ENCODE measurements around the gene CRB3. TPM values are rescaled to one million over a fixed set of nuclear protein-coding genes. Genes with fewer than 3 reads are reported as not detected.

The CRB3 gene
- total RNA-seq, 2 experiments from 2014 or later = 7.9 to 9.4 TPM

- ChIA-PET CTCF (no interaction called here), POLR2A (no interaction called here)
- Histone ChIP-seq H3K27me3 (ENCODE audit: control insufficient read depth in 1 of 2, insufficient read depth in 2 of 2, low read length in 2 of 2) (no peaks in the 10 kb centered on the region), H3K9me3 (ENCODE audit: control insufficient read depth in 1 of 2, insufficient read depth in 1 of 2, low read length in 2 of 2) (no peaks in the 10 kb centered on the region), H3K4me3 (ENCODE audit: low read length) (no peak within 1 kb of the TSS), H3K4me1 (ENCODE audit: insufficient read depth, low read length) (peaks cover 5% of the 10 kb centered on the region), H3K27ac (ENCODE audit: low read depth in 1 of 2, low read length in 2 of 2) (no peak within 1 kb of the TSS), H3K36me3 (ENCODE audit: insufficient read depth, low read length) (no peaks in the 10 kb centered on the region)
- no peak within 1 kb of the TSS for H3K4me3 Mint-ChIP-seq
- no peak for TF ChIP-seq CTCF (IDR thresholded peaks at IDR 0.05)
- peaks cover 5% of the 10 kb centered on the region for H3K4me1 Mint-ChIP-seq (ENCODE audit: low read depth)
- no peak within 1 kb of the TSS for H3K27ac Mint-ChIP-seq
- H3K36me3 Mint-ChIP-seq (ENCODE audit: low read depth) = no peaks in the 10 kb centered on the region
- H3K27me3 Mint-ChIP-seq = no peaks in the 10 kb centered on the region
- no peak for ATAC-seq (ENCODE audit: poor library complexity)
- DNase-seq = no peak
- H3K9me3 Mint-ChIP-seq = no peaks in the 10 kb centered on the region
- intact Hi-C loops (cut with DNase I, micrococcal nuclease) = no loop called here
Measured at GRCh38 chr19:6433663-6434062, 30.4 kb upstream of the CRB3 start, which contains the start of gene SLC25A41. Gene SLC25A41 (minus strand): TSS chr19:6433763. CDS start chr19:6433693, 70 bp downstream.

- ATAC-seq (ENCODE audit: poor library complexity) (no peak), DNase-seq (no peak)
- no peaks in the 10 kb centered on the region for H3K27me3 Mint-ChIP-seq
- no peak overlapping the region for H3K27ac ChIP-seq (ENCODE audit: low read depth in 1 of 2, low read length in 2 of 2)
- H3K4me3 ChIP-seq (ENCODE audit: low read length) = no peak overlapping the region
- intact Hi-C loops (cut with DNase I, micrococcal nuclease) = no loop called here
- ChIA-PET POLR2A (no interaction called here), CTCF (no interaction called here)
- H3K36me3 Mint-ChIP-seq (ENCODE audit: low read depth) = no peaks in the 10 kb centered on the region
- H3K9me3 ChIP-seq (ENCODE audit: control insufficient read depth in 1 of 2, insufficient read depth in 1 of 2, low read length in 2 of 2) = no peaks in the 10 kb centered on the region
- H3K36me3 ChIP-seq (ENCODE audit: insufficient read depth, low read length) = no peaks in the 10 kb centered on the region
- H3K9me3 Mint-ChIP-seq = no peaks in the 10 kb centered on the region
- no peaks in the 10 kb centered on the region for H3K4me1 Mint-ChIP-seq (ENCODE audit: low read depth)
- H3K4me3 Mint-ChIP-seq = no peak overlapping the region
- no peaks in the 10 kb centered on the region for H3K27me3 ChIP-seq (ENCODE audit: control insufficient read depth in 1 of 2, insufficient read depth in 2 of 2, low read length in 2 of 2)
- TF ChIP-seq CTCF (IDR thresholded peaks at IDR 0.05) = no peak
- no peaks in the 10 kb centered on the region for H3K4me1 ChIP-seq (ENCODE audit: insufficient read depth, low read length)
- no peak overlapping the region for H3K27ac Mint-ChIP-seq
Measured at GRCh38 chr19:6439743-6440142, 24.3 kb upstream of the CRB3 start.

- intact Hi-C loops (cut with DNase I, micrococcal nuclease) = no loop called here
- Mint-ChIP-seq H3K27me3 (no peaks in the 10 kb centered on the region), H3K4me1 (ENCODE audit: low read depth) (no peaks in the 10 kb centered on the region), H3K9me3 (no peaks in the 10 kb centered on the region), H3K36me3 (ENCODE audit: low read depth) (peaks cover 6% of the 10 kb centered on the region), H3K4me3 (no peak overlapping the region), H3K27ac (no peak overlapping the region)
- Histone ChIP-seq H3K4me1 (ENCODE audit: insufficient read depth, low read length) (no peaks in the 10 kb centered on the region), H3K9me3 (ENCODE audit: control insufficient read depth in 1 of 2, insufficient read depth in 1 of 2, low read length in 2 of 2) (no peaks in the 10 kb centered on the region), H3K27me3 (ENCODE audit: control insufficient read depth in 1 of 2, insufficient read depth in 2 of 2, low read length in 2 of 2) (no peaks in the 10 kb centered on the region), H3K36me3 (ENCODE audit: insufficient read depth, low read length) (no peaks in the 10 kb centered on the region), H3K4me3 (ENCODE audit: low read length) (no peak overlapping the region), H3K27ac (ENCODE audit: low read depth in 1 of 2, low read length in 2 of 2) (no peak overlapping the region)
- ChIA-PET POLR2A (interaction anchor here (0.6 kb wide), 1 partner anchor 49 kb away, joined by 3 read pairs; no protein-coding TSS in a partner anchor), CTCF (no interaction called here)
- no peak for DNase-seq
- no peak for TF ChIP-seq CTCF (IDR thresholded peaks at IDR 0.05)
- ATAC-seq (ENCODE audit: poor library complexity) = no peak
Measured at GRCh38 chr19:6440905-6441304, 23.2 kb upstream of the CRB3 start.

Data from CD4-positive, alpha-beta T cell (primary cell).